K562 (cell line): Measurements from ENCODE around the gene GAP43.

Source experiments
- EP300 ChIP-seq: IDR thresholded peaks from 2 replicates; pipeline ENCODE4 v1.6.1; 2012; ENCODE audit warnings: low read length, improper control_type of control experiment
- HNRNPL ChIP-seq: fragments of 200-400 bp; formaldehyde crosslinking; IDR thresholded peaks from 2 replicates; pipeline ENCODE4 v1.6.1; 2017; ENCODE audit warnings: low read depth, mild to moderate bottlenecking, low read length
- JUND ChIP-seq, 2 experiments: IDR thresholded peaks; 2 replicates in 1 of 2; 3 replicates in 1 of 2; pipeline ENCODE4 v1.6.1; 2011; ENCODE audit warnings: borderline replicate concordance in 2 of 2, low read depth in 2 of 2, low read length in 2 of 2, improper control_type of control experiment in 1 of 2, missing biosample characterization in 1 of 2, missing genetic modification characterization in 1 of 2, missing genetic modification reagents in 1 of 2
- YY1 ChIP-seq, 3 experiments: IDR thresholded peaks; 2 replicates each; pipeline ENCODE4 v1.6.1; 2011; ENCODE audit warnings: low read length in 2 of 3, mild to moderate bottlenecking in 2 of 3, moderate library complexity in 2 of 3, borderline replicate concordance in 1 of 3, control low read depth in 1 of 3, low read depth in 1 of 3; ENCODE audit not compliant: insufficient read depth in 3 of 3, insufficient replicate concordance in 2 of 3, control insufficient read depth in 1 of 3, insufficient read length in 1 of 3; ENCODE audit errors: extremely low read depth in 1 of 3

- TF ChIP-seq JUND (IDR thresholded peaks at IDR 0.05; ENCODE audit: borderline replicate concordance, low read depth, low read length), result no peak
- TF ChIP-seq JUND (tag; IDR thresholded peaks at IDR 0.05; ENCODE audit: borderline replicate concordance, low read depth, low read length), result no peak
- no peak for TF ChIP-seq YY1 (IDR thresholded peaks at IDR 0.05; ENCODE audit: borderline replicate concordance in 1 of 3, control insufficient read depth in 1 of 3, extremely low read depth in 1 of 3, insufficient read depth in 3 of 3, insufficient read length in 1 of 3, insufficient replicate concordance in 2 of 3, low read depth in 1 of 3, low read length in 2 of 3)
- TF ChIP-seq EP300, result no peak
- no peak for TF ChIP-seq HNRNPL
Observed at GRCh38 chr3:115658032-115658336, 34.7 kb downstream of the GAP43 start.
